HFF-Myc (cell line): ENCODE measurements around the gene STX12.

ENCODE experiments used
- DNase-seq: peaks from one replicate; pipeline ENCODE4 v3.0.0-alpha.2; 2011; ENCODE audit warnings: low read depth; ENCODE audit errors: extremely low read depth
- H3K4me3 ChIP-seq: replicated peaks from 2 replicates; pipeline ENCODE4 v1.5.1; 2011; ENCODE audit warnings: low read depth, mild to moderate bottlenecking, control low read depth, low read length
- CTCF ChIP-seq: IDR thresholded peaks from 2 replicates; pipeline ENCODE4 v1.5.1; 2012; ENCODE audit warnings: mild to moderate bottlenecking, low read depth, low read length, control low read depth; ENCODE audit errors: missing control alignments

STX12 gene

GRCh38 chr1:27830621-27831440, 57.8 kb downstream of the STX12 start, which contains the start of gene PPP1R8:
PPP1R8 (plus strand) TSS chr1:27830782; CDS start chr1:27830836, 54 bp downstream.
- no peak for TF ChIP-seq CTCF
- DNase-seq: peak; percentile 88
- H3K4me3 ChIP-seq: peak within 1 kb of the TSS; percentile 85

DNA sequence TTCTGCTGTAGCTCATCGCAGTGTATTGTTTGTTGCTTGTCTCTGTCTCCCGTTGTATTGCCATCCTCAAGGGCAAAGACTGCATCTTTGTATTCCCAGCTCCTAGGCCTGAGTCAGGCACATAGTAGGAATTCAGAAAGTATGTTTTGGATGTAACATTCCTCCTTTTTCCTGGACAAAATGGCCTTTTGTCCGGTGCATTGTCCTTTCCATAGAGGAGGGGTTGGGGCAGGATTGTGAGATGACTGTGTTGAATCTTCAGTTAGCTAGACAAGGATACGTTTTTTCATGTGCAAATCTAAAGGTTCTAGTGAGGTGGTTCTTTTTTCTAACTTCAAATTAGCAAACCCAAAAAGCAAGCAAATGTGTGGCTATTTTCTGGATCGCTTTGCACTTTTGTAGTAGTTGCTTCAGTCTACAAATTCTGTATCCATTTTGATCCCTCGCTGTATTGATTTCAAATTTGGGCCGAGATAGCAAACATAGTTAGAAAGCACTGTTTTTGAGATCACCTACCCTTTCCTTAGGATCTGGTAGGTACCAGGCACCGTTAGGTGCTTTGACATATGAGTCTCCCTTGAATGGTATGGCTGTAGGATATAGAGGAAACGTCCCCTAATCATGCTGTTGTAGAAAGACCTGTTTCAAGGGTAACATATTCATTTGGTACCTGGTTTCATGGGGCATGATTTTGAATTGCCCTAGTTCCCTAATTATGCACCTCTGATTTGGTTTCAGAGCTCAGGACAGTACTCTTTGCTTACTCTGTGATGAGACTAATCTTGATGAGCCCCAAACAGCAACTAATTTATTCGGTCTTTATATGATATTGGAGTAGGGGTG, 58.8 kb downstream of the STX12 start:
- DNase-seq: no peak
- TF ChIP-seq CTCF: no peak
- peak overlapping the region; percentile 85 for H3K4me3 ChIP-seq

DNA sequence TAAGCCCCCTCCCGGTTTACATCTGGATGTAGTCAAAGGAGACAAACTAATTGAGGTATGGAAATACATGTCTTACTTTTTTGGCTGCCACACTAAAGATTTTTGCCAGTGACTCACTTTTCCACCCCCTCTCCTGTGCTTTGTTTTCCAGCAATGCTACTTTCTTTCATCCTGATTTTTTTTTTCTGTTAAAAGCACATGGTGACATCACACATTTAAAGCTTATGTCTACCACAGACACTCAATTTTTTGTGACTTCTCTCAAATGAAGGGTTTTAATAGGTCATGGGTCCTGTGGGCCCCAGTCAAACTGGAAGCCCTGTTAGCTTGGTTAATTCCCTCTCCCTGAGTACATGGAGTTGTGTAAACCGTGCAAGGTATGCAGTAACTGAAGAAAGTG, 59.7 kb downstream of the STX12 start:
- TF ChIP-seq CTCF: no peak
- peak; percentile 27 for DNase-seq
- H3K4me3 ChIP-seq: peak overlapping the region; percentile 85

DNA sequence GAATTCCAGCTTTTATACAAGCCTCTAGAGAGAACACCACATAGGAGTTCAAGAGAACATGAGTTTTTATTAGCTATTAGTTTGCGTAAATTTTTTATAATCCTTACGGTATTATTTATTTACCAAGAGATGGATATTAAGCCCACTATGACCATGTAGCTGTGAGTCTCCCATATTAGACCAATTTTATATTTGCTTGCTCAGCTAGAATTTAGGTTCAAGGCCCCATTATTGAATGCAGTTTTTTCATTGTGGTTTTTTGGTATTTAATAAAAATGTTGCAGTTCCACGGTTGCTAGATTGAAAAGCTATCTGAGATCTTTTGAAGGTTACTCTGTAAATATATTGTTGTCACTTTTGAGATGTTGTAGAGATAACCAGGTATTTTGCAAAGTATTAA, 60.5 kb downstream of the STX12 start:
- H3K4me3 ChIP-seq: no peak overlapping the region

GRCh38 chr1:27835046-27835445, 62.0 kb downstream of the STX12 start:
- no peak for DNase-seq
- no peak overlapping the region for H3K4me3 ChIP-seq
- no peak for TF ChIP-seq CTCF

More for the DNA sequence above, 60.5 kb downstream of the STX12 start:
- TF ChIP-seq CTCF: no peak
- no peak for DNase-seq

- H3K4me3 ChIP-seq: no peak overlapping the region
Measured at GRCh38 chr1:27835501-27835900, 62.5 kb downstream of the STX12 start.

More at GRCh38 chr1:27835501-27835900, 62.5 kb downstream of the STX12 start:
- DNase-seq: no peak
- no peak for TF ChIP-seq CTCF
